Keratinocyte (primary cell): ENCODE measurements around the gene NQO2. TPM values are rescaled to one million over a fixed set of nuclear protein-coding genes. Genes with fewer than 3 reads are reported as not detected.

Source experiments
- DNase-seq: peaks from one replicate; pipeline ENCODE4 v3.0.0-alpha.2; 2011; ENCODE audit warnings: low read depth, missing footprints, low spot score
- FAIRE-seq: peaks from 2 replicates; lab custom pipeline; 2011; peaks lifted over from hg19 to GRCh38; lab: Jason Lieb, UNC
- H2AFZ ChIP-seq: 2 replicates; pipeline ENCODE4 v1.6.0; 2012; ENCODE audit warnings: low read length, control low read depth, inconsistent platforms; ENCODE audit not compliant: control insufficient read depth
- H3K27ac ChIP-seq: 2 replicates; pipeline ENCODE4 v1.5.1; 2011; ENCODE audit warnings: low read length; ENCODE audit not compliant: control insufficient read depth, insufficient read depth
- H3K27me3 ChIP-seq: 3 replicates; pipeline ENCODE4 v1.6.0; 2011; ENCODE audit warnings: low read length; ENCODE audit not compliant: control insufficient read depth, insufficient read depth; ENCODE audit errors: extremely low read depth
- H3K36me3 ChIP-seq, 2 experiments: 2 replicates in 1 of 2; 3 replicates in 1 of 2; pipeline ENCODE4 v1.5.1; 2011; ENCODE audit warnings: low read length in 2 of 2, mild to moderate bottlenecking in 1 of 2; ENCODE audit not compliant: control insufficient read depth in 2 of 2, insufficient read depth in 2 of 2; ENCODE audit errors: extremely low read depth in 1 of 2
- H3K4me1 ChIP-seq: 3 replicates; pipeline ENCODE4 v1.5.1; 2011; ENCODE audit warnings: low read length; ENCODE audit not compliant: control insufficient read depth, insufficient read depth; ENCODE audit errors: extremely low read depth
- H3K4me2 ChIP-seq: 3 replicates; pipeline ENCODE4 v1.6.0; 2011; ENCODE audit warnings: low read depth, low read length; ENCODE audit not compliant: control insufficient read depth, insufficient read depth; ENCODE audit errors: extremely low read depth
- H3K4me3 ChIP-seq, 3 experiments: fragments of 200-600 bp in 1 of 3; sonication (generic) in 1 of 3; 2 replicates in 2 of 3; 3 replicates in 1 of 3; pipeline ENCODE4 v1.5.1; 2011 to 2016; ENCODE audit warnings: low read length in 3 of 3, mild to moderate bottlenecking in 3 of 3, control low read depth in 2 of 3, inconsistent platforms in 1 of 3, low read depth in 1 of 3, mixed read lengths in 1 of 3, mixed run types in 1 of 3, moderate library complexity in 1 of 3; ENCODE audit not compliant: control insufficient read depth in 2 of 3, insufficient read depth in 2 of 3; ENCODE audit errors: extremely low read depth in 1 of 3
- H3K79me2 ChIP-seq: 2 replicates; pipeline ENCODE4 v1.6.0; 2012; ENCODE audit warnings: low read length; ENCODE audit not compliant: control insufficient read depth, insufficient read depth
- H3K9ac ChIP-seq: 3 replicates; pipeline ENCODE4 v1.6.0; 2011; ENCODE audit warnings: low read length; ENCODE audit not compliant: control insufficient read depth, insufficient read depth; ENCODE audit errors: extremely low read depth
- H3K9me1 ChIP-seq: 3 replicates; pipeline ENCODE4 v1.6.0; 2011; ENCODE audit warnings: low read length; ENCODE audit not compliant: control insufficient read depth, insufficient read depth; ENCODE audit errors: extremely low read depth
- H3K9me3 ChIP-seq: 2 replicates; pipeline ENCODE4 v1.5.1; 2012; ENCODE audit warnings: low read depth, low read length; ENCODE audit not compliant: control insufficient read depth
- H4K20me1 ChIP-seq: 3 replicates; pipeline ENCODE4 v1.6.0; 2011; ENCODE audit warnings: low read length; ENCODE audit not compliant: control insufficient read depth, insufficient read depth; ENCODE audit errors: extremely low read depth
- EZH2 ChIP-seq: IDR thresholded peaks from one replicate; pipeline ENCODE4 v1.6.1; 2012; ENCODE audit warnings: inconsistent platforms, mild to moderate bottlenecking, low read length, moderate library complexity
- dilution Hi-C: fragments of 300-500 bp; cut with MboI; formaldehyde crosslinking; loops from one replicate; pipeline ENCODE4 v1.7.0; 2020; ENCODE audit warnings: low sequenced_read_pairs; ENCODE audit not compliant: extremely low pct_ligation_motif_present
- polyA plus RNA-seq, 5 experiments: library from polyadenylated mRNA; depleted of rRNA in 3 of 5; stranded (reverse) in 3 of 5; stranded (forward) in 1 of 5; unstranded in 1 of 5; fragments of >200 nt; gene quantifications; 1 replicate in 1 of 5; 2 replicates in 3 of 5; 3 replicates in 1 of 5; pipeline versions ENCODE4 v1.2.1 to v1.2.3, GENCODE V29; 2011 to 2012; ENCODE audit warnings: missing spikeins in 2 of 5, low read depth in 1 of 5, low replicate concordance in 1 of 5
- TF ChIP-seq, protein P1 (sequence below), 3 experiments: IDR thresholded peaks in 1 of 3; conservative IDR thresholded peaks in 1 of 3; optimal IDR thresholded peaks in 1 of 3; 2 replicates in 2 of 3; 3 replicates in 1 of 3; pipeline versions ENCODE3 to v1.5.1; 2011; ENCODE audit warnings: low read length in 3 of 3, mild to moderate bottlenecking in 3 of 3, moderate library complexity in 2 of 3, control low read depth in 1 of 3, inconsistent platforms in 1 of 3; ENCODE audit not compliant: insufficient read depth in 2 of 3; ENCODE audit errors: extremely low read depth in 1 of 3

The NQO2 gene
- polyA plus RNA-seq, 1 donor (not counting 4 experiments of a cell fraction or from before 2014, with no cell fraction given): 22.9 TPM

- Histone ChIP-seq H4K20me1 (no peaks in the 10 kb centered on the region), H3K4me1 (peaks cover 8% of the 10 kb centered on the region), H3K9me3 (no peaks in the 10 kb centered on the region), H3K27me3 (no peaks in the 10 kb centered on the region), H3K4me2 (no peak overlapping the region), H3K79me2 (peaks cover 2% of the 10 kb centered on the region), H3K27ac (no peak overlapping the region), H3K36me3 (peaks cover 0 to 2% of the 10 kb centered on the region in 2 experiments), H2AFZ (no peak overlapping the region), H3K9me1 (no peaks in the 10 kb centered on the region), H3K9ac (no peak overlapping the region), H3K4me3 (no peak overlapping the region)
- TF ChIP-seq, protein P1, sequence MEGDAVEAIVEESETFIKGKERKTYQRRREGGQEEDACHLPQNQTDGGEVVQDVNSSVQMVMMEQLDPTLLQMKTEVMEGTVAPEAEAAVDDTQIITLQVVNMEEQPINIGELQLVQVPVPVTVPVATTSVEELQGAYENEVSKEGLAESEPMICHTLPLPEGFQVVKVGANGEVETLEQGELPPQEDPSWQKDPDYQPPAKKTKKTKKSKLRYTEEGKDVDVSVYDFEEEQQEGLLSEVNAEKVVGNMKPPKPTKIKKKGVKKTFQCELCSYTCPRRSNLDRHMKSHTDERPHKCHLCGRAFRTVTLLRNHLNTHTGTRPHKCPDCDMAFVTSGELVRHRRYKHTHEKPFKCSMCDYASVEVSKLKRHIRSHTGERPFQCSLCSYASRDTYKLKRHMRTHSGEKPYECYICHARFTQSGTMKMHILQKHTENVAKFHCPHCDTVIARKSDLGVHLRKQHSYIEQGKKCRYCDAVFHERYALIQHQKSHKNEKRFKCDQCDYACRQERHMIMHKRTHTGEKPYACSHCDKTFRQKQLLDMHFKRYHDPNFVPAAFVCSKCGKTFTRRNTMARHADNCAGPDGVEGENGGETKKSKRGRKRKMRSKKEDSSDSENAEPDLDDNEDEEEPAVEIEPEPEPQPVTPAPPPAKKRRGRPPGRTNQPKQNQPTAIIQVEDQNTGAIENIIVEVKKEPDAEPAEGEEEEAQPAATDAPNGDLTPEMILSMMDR (optimal IDR thresholded peaks at IDR 0.05 in 1 of 3, IDR thresholded peaks at IDR 0.05 in 1 of 3, conservative IDR thresholded peaks at IDR 0.05 in 1 of 3; ENCODE audit: extremely low read depth in 1 of 3, insufficient read depth in 2 of 3, low read length in 3 of 3): no peak
- no peak for TF ChIP-seq EZH2
- DNase-seq (no peak), FAIRE-seq (no peak)
- dilution Hi-C loops: no loop called here
Measured at GRCh38 chr6:2963756-2964155, 35.9 kb upstream of the NQO2 start.

- FAIRE-seq: no peak
- no peaks in the 10 kb centered on the region for H3K9me1 ChIP-seq
- no peak overlapping the region for H3K9ac ChIP-seq
- peaks cover 8% of the 10 kb centered on the region for H3K4me1 ChIP-seq
- peaks cover 0 to 2% of the 10 kb centered on the region in 2 experiments for H3K36me3 ChIP-seq
- DNase-seq: no peak
- H3K27me3 ChIP-seq: no peaks in the 10 kb centered on the region
- peaks cover 2% of the 10 kb centered on the region for H3K79me2 ChIP-seq
- no peak overlapping the region for H3K4me3 ChIP-seq
- no peaks in the 10 kb centered on the region for H3K9me3 ChIP-seq
- H3K4me2 ChIP-seq: no peak overlapping the region
- no peaks in the 10 kb centered on the region for H4K20me1 ChIP-seq
- H3K27ac ChIP-seq: no peak overlapping the region
- H2AFZ ChIP-seq: no peak overlapping the region
- TF ChIP-seq, protein P1 (optimal IDR thresholded peaks at IDR 0.05 in 1 of 3, IDR thresholded peaks at IDR 0.05 in 1 of 3, conservative IDR thresholded peaks at IDR 0.05 in 1 of 3; ENCODE audit: extremely low read depth in 1 of 3, insufficient read depth in 2 of 3, low read length in 3 of 3): no peak
- TF ChIP-seq EZH2: no peak
- dilution Hi-C loops: no loop called here
Measured at GRCh38 chr6:2964793-2965505, 34.7 kb upstream of the NQO2 start.
